Suprapubic skin (tissue), 3 donors: ENCODE measurements around the gene TECTA.

Source experiments
- POLR2AphosphoS5 ChIP-seq, 3 donors: sonication (generic); formaldehyde crosslinking; IDR thresholded peaks; one replicate each; pipeline ENCODE4 v1.6.1; 2017; ENCODE audit warnings: antibody characterized with exemption in 3 of 3
- TF ChIP-seq, protein P1 (sequence below), 2 donors: fragments of 200-600 bp in 1 of 2; fragments of 450-650 bp in 1 of 2; sonication (generic) in 1 of 2; IDR thresholded peaks; one replicate each; pipeline ENCODE4 v1.5.1; 2016 to 2019; ENCODE audit warnings: antibody characterized with exemption in 2 of 2, mild to moderate bottlenecking in 1 of 2, moderate library complexity in 1 of 2

- TF ChIP-seq, protein P1, sequence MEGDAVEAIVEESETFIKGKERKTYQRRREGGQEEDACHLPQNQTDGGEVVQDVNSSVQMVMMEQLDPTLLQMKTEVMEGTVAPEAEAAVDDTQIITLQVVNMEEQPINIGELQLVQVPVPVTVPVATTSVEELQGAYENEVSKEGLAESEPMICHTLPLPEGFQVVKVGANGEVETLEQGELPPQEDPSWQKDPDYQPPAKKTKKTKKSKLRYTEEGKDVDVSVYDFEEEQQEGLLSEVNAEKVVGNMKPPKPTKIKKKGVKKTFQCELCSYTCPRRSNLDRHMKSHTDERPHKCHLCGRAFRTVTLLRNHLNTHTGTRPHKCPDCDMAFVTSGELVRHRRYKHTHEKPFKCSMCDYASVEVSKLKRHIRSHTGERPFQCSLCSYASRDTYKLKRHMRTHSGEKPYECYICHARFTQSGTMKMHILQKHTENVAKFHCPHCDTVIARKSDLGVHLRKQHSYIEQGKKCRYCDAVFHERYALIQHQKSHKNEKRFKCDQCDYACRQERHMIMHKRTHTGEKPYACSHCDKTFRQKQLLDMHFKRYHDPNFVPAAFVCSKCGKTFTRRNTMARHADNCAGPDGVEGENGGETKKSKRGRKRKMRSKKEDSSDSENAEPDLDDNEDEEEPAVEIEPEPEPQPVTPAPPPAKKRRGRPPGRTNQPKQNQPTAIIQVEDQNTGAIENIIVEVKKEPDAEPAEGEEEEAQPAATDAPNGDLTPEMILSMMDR (IDR thresholded peaks at IDR 0.05) = no peak
- no peak for TF ChIP-seq POLR2AphosphoS5 (IDR thresholded peaks at IDR 0.05)
Observed at GRCh38 chr11:121109471-121109870, 8.4 kb downstream of the TECTA start.
